HG02981 (cell line): ENCODE data around the gene TRIM2.
"Not testable (repeated sequence)": the region's sequence is repeated elsewhere in the genome, so short reads cannot be mapped to it uniquely, and the experiment has no call there.

ENCODE experiments used
- ATAC-seq: cut with Tn5 transposase; IDR thresholded peaks from one replicate; pipeline ENCODE4 v1.9.1; 2021; ENCODE audit warnings: mild to moderate bottlenecking, moderate library complexity; ENCODE audit not compliant: unreplicated experiment

Gene TRIM2

DNA sequence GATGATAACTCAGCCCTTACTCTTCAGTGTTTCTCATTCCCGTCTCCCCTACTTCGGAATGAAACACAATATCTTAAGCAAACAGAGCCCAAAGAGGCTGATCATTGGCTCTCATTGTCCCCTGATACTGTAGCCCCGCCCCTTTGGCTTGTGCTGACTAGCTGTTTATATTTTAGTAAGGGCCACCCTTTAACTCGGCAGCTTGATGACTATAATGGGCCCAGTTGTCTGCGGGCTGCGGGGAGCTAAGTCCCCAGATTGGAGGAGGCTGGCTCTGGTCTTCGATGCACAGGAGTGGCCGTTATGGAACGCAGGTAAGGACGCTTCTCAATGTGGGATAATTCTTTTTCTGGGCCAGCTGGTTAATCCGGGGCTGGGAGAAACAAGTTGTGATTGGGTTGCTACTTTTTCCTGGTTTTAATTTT, at the start of gene TRIM2:
TRIM2 (plus strand) TSS at position 197 of the 425 bp plus-strand sequence; CDS start at position 285, 88 bp downstream.
- no peak for ATAC-seq

DNA sequence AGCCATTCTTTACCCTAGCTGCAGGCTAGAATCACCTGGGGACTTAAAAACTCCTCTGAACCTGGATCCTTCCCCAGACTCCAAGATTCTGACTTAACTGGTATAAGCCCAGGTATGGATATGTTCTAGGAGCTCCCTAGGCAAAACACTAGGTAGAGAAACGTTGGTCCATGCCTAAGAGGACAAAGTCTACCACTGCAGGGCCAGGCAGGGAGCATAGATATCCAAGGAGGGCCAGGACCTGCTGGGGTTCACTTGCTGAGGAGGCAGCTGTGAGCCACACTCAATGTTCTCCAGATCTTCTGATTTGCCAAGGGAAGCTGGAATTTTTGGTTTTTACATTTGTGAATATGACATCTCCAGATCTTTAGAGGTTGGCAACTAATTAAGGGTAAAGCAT, 48.6 kb upstream of the TRIM2 start:
- ATAC-seq: no peak

DNA sequence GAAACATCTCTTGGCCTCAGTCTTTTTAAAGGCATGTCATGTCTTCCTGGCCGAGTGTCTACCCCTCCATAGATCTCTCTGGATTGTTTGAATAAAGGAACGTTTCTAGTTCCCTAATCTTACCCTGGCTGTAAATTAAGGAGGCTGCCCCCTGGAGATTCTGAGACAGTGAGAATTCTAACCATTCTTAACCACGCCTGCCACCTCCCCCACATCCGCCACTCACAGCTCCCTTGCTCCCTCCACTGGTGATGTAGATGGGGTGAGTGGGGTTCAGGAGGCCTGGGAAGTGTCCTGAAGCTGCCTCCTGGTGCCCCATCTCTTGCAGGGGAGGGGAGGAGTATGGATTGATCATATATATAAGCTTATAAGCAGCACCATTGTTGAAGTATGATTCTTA, 48.0 kb upstream of the TRIM2 start:
- no peak for ATAC-seq

DNA sequence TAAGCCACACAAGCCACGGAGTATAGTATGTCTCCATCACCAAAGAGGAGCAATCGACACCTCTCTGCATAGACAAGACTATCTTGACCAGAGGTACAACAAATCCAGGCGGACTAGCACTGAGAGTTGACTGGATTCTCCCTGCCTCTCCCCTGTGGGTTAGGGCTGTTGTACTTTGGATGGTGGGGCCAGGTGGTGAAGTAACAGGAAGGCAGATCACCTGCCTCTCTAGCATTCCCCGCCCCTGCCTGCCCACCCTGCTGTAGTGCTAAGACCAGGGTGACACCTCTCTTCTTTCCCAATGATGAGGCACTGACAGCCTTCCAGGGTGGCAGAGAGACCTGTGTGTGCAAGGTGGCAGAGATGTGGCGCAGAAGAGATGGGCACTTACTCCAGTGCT, 47.5 kb upstream of the TRIM2 start:
- no peak for ATAC-seq

DNA sequence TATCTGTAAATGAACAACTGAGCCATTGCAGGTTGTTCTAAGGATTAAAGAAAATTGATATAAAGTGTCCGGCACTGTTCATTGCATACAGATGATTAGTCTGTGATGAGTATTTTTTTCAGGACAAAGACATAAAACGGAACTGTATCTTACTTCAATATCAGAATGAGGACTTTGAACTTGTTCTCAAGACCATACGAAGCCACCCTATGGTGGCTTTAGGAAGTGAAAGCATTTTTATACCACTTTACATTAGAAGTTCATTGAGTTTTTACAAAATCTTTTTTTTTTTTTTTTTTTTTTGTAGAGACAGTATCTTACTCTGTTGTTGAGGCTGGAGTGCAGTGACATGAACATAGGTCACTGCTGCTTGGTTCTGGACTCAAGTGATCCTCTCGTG, 45.2 kb upstream of the TRIM2 start:
- no peak for ATAC-seq

DNA sequence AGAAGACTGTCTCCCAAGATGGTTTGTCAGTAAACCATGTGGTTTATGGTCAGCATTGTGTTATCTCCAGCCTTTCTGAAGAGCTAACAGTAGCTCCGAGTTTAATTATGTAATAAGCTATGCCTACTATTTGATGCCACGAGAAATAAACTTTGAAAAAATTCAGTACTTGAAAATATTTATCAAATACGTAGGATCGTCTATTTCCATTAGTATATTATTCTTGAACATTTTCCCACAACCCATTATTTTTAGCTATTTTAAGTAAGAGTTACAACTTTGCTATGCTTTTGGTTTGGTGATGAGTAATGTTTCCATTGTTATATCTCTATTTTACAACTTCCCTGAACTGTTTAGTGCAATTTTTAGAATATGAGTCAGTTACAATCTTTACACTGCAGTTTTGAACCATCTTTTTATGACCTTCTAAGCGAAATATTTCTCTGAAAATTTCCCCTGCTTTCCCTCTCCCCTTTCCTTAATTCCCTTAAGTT, 44.5 kb upstream of the TRIM2 start:
- ATAC-seq: no peak

DNA sequence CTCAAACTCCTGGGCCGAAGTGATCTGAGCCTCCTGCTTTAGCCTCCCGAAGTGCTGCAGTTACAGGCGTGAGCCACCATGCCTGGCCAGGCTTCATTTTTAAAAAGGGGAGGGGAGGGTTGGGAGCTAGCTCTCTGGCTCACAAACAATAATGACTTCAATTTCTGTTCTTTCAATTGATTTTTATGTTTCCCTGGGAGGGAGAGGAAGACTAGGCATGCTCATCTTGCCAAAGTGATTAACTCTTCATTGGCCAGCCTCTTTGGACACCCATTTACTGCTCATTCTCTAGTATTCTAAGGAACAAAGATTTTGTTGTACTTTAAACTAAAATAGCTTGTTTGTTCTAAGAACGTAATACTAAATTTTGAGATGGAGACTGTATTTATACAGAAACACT, 43.4 kb upstream of the TRIM2 start:
- ATAC-seq: no peak

DNA sequence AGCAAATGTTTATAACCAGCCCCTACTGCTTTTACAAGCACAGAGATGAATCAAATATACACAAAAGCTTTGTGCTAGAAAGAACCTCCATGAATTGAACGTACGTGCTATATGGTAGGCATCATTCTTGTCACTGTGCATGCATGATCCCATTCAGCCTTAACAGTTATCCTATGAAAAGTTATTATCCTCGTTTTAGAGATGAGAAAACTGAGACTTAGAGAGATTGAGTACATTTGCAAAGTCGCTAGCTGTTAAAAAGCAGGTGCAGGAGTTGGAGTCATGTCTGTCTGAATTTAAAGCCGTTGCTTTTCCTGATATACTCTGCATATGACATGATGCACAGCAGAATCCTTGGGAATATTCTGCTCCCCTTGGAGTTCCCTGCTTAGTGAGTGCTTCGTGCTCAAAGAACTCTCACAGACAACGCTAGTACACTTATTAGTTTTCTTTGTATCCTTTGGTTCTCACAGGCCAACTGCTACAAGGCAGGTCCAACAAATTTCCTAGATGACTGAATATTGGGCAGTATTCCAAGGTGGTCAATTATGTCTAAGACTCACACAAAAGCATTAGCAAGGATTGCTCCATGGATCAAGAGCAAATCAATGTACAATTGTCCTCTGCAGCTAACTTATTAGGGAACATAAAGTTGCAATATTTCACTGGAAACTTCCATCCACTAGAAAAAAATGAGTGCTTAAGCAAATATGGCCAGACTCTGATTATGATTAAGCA, 42.8 kb upstream of the TRIM2 start:
- ATAC-seq: no peak

DNA sequence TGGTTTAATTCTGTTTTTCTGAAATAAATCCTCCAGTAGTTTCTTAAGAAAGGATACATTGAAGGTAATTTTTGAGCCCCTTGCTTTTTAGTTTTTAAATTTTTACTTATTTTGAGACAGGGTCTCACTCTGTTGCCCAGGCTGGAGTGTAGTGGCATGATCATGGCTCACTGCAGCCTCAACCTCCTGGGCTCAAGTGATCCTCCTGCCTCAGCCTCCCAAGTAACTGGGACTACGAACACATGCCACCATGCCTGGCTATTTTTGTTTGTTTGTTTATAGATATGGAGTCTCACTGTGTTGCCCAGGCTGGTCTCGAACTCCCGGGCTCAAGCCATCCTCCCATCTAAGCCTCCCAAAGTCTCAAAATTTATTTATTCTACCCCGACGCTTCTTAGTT, 39.0 kb upstream of the TRIM2 start:
- ATAC-seq: not testable (repeated sequence)

DNA sequence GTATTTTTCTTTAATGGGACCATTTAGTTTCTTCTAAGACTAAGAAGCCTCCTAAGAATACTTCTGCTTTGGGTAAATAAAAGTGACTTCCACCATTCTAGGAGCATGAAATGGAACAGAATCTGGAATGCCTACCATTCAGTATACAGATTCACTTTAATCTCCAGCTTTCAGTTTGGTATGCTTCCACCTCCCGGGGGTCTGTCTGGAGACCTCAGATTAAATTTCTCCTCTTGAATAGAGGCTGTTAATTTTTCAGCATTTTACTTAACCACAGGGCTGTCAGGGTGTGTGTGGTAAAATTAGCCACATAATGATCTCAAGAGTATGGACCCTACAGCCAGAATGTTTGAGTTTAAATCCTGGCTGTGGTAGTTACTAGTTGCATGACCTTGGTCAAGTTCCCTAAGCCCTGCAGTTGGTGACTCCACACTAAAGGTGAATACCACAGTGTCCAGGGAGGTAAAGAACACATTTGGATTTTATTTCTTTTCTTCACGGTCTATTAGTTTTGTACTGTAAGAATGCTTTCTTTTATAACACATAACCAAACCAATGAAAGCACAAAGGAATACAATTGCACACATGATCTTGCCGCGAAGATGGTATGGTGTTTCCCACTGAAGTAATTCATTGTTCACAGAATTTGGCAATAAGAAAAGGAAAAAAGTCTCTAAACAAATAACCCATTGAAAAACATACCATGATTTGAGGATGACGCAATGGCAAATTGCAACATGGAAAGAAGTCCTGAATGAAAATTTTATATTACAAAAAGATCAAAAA, 37.3 kb upstream of the TRIM2 start:
- no peak for ATAC-seq

DNA sequence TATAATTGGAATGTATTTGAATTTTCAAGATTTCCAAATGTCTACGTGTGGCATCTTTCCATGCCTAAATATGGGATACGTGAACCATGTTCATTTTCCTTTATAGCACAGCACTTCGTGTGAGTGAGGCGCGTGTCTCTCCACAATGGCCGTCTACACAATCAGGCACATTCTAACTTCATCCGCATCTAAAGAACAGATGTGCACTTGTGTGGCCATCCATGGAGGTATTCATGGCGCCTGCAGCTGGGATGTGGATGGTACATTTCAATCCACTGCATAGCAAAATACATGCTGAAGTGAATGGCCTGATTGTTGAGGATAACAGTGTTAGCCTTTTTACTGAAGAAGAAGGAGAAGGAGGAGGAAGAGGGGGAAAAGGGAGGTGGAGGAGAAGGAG, 34.5 kb upstream of the TRIM2 start:
- no peak for ATAC-seq

DNA sequence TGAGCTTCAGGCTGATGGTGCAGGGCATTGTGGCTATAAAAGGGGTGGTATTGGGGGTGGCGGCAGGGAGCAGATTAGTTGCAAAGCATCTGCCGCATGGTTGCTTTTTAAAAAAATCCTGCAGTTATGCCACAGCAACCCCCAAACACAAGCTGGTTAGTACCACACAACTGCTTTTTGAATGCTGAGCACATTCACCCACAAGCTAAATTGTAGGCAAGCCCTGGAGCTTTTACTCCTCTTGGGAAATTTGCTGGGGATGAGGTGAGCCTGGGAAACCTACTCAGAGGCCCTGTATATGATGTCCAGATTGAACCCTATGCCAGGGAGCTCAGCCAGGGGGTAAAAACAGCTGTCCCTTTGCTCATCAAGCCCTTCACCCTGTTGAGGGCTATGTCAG, 33.8 kb upstream of the TRIM2 start:
- no peak for ATAC-seq

DNA sequence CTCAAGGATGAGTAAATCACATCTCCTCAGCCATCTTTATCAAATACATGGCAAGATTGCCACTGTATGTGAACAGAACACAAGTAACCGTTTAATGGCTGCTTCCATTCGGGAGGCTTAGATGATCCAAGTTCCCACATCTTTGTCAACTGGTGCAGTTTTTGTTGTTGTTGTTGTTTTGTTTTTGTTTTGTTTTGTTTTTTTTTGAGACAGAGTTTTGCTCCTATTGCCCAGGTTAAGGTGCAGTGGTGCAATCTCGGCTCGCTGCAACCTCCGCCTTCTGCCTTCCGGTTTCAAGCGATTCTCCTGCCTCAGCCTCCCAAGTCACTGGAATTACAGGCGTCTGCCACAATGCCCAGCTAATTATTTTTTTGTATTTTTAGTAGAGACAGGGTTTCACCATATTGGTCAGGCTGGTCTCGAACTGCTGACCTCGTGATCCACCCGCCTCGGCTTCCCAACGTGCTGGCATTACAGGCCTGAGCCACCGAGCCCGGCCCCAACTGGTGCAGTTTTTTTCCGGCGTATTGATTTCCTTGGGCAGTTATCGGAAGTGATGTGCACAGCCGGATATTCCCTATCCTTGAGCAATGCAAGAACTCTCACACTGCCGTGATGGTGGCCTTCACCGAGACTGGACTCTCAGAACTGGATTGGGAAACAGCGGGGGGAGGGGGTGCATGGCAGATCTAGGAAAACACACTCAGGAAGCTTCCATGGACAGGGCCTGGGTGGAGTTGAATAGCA, 29.2 kb upstream of the TRIM2 start:
- no peak for ATAC-seq

DNA sequence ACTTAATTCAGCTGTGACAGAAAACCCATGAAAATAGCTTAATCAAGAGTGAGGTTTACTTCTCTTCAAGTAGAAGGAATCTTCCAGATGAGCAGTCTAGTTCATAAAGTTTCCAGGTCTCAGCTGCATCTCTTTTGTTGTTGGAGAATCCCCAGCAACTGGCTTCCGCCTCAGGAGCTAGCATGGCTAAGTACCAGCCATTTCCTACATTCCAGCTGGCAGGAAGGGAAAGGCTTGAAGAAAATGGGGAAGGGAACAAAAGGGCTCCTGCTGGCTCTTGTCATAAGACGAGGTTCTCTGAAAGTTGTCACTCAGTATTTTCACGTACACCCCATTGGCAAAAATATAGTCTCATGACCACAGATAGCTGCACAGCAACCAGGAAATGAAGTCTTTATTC, 27.3 kb upstream of the TRIM2 start:
- no peak for ATAC-seq

DNA sequence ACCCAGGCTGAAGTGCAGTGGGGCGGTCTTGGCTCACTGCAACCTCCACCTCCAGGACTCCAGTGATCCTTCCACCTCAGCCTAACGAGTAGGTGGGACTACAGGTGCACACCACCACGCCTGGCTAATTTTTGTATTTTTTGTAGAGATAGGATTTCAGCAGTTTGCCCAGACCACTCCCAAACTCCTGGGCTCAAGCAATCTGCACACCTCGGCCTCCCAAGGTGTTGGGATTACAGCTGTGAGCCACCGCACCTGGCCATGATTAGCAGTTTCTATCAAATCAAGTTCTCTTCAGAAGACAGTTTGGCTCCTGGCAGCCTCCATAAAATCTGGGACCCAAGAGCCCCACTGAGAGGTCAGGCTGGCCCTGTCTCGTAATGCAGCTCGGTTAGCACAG, 26.4 kb upstream of the TRIM2 start:
- no peak for ATAC-seq

DNA sequence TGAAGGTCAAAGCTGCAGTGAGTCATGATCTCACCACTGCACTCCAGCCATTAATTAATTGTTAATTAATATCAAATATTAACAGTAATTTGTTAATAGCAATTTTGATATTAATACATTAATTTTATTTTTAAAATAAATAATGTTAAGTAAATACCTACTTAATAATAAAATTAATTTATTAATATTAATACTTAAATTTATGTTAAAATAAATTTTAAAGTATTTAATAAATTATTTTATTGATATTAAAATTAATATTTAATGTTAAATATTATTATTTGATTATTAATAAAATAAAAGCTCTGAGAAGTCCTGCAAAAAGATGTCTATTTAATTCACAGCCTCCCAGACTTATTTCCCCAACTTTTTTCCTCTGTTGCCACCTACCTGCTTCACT, 25.1 kb upstream of the TRIM2 start:
- no peak for ATAC-seq

DNA sequence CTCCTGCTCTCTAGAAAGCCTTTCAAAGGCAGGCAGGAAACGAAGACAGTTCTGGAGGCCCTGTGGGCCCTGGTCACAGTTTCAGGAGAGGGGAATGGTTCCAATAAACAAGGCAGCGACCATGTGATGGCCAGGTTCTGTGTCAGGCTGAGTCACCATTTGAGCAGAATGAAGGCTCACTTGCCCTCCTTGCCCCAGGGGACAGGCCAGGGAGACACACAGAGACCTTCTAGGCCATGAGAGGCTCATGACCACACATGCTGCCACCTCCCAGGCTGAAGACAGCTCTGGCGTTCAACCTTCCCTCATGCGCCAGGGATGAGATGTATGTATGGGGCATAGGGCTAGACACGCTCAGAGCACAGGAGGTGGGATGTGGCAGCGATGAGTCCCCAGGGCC, 22.9 kb upstream of the TRIM2 start:
- ATAC-seq: no peak

DNA sequence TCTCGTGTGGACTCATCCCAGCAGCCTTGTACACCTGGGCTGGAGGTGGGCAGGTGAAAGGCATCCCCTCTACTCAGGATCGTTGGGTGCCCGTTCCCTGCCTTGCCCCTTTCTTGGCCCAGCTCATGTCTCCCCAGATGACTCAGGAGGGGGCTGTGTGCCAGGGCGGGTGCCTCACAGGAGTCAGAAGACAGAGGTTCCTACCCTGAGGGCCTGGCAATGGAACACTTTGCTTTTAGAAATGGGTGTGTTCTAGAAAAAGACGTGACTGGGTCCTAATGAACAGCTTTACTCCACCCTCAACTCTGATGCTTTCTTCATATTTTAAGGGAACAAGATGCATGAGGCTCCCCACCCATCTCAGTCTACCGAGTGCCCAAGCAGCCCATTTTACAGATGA, 22.5 kb upstream of the TRIM2 start:
- no peak for ATAC-seq

DNA sequence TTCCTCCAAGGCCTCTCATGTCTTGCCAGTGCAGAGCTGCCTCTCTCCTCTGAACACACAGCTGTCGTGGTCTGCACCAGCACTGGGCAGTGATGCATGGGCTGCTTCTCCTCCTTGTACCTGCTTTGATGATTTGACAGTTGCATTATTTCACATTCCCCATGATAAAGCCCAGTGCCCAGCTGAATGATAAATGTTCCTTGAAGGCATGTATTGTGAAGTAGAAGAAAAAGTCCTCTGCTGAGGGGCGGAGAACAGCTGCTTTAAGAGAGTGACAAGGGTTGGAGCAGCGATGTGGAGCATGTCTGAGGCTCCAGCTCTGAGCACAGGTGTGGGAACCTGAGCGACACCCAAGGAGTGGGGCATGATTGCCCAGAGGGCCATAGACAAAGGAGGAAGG, 21.1 kb upstream of the TRIM2 start:
- ATAC-seq: no peak

DNA sequence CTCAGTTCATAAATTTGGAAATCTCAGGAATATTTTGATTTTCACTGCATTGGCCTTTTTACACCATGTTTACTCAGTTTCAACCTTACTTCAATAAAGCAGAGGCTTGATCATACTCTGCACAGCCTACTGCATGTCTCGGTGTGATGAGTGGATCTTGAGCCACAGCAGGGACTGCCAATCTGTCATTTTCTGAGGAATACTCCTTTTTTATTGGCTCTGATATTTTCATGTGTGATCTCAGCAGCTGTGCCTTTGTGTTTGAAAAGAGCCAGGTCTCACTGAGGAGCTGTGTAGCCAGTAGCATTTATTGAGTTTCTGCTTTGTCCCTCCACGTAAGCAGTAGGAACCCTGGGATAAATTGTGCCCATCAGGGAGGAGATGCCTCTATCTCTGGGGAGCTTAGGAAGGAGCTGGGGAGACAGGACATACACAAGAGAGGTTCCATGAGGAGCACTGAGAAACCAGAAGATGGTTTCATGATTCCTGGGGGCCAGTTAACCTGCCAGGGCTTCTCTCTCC, 18.9 kb upstream of the TRIM2 start:
- no peak for ATAC-seq

DNA sequence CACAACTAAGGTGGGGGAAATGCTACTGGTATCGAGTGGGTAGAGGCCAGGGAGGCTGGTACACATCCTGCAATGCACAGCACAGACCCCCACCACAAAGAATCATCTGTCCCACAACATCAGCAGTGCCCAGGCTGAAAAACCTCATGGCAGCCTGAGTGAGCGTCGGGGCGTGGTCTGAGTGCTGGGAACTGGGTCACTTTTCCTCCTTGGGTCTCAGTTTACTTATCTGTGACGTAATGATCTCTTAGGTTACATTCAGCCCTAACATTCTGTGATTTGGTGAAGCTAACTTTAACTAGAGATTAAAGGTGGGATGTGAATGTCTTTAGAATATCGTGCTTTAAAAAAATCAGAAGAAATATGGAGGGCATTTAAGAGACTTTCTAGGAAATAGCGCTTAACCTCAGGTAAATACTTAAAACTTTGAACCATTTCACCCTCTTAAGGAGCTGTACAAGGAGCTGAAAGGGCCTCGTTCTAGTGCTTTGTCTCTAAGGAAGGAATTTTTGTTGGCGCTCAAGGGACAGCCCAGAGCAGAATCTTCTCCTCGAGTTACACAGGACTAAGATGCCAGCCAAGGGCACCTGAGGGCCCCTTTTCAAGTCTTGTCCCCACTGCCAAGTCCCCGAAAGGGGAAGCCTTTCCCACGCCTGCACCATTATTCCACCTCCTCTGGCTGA, 18.1 kb upstream of the TRIM2 start:
- no peak for ATAC-seq
